Measurements from ENCODE around the gene BUD31. TPM values are rescaled to one million over a fixed set of nuclear protein-coding genes. Genes with fewer than 3 reads are reported as not detected.

BUD31 gene
- total RNA-seq, 1 donor from 2014 or later = 73.4 TPM

DNA sequence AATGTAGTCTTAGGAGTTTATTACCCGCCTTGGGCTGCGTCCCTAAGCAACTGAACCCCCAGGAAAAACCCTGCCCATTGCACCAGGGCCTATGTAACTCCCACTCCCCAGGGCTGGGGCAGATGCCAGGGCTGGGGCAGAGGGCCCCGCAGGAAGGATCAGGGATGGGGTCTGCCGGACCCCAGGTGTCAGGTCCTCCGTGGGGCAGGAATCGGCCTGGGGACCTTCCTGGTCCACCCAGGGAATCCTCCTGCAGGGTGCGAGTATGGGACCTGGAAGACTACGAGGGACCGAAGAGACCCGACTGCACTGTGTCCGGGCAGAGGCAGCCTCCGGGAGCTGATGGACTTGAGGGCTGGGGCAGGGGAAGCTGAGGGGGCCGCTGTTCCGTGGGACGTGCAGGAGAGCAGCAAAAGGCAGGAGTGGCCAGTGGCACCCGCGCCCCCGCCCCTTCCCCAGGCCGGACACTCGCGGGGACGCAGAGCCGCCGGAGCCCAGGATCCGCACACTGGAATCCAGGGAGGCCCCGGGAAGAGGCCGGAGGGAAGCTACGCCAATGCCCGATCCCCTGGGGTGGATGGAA is 59.7 kb downstream of the BUD31 start:
- TF ChIP-seq, protein P1, sequence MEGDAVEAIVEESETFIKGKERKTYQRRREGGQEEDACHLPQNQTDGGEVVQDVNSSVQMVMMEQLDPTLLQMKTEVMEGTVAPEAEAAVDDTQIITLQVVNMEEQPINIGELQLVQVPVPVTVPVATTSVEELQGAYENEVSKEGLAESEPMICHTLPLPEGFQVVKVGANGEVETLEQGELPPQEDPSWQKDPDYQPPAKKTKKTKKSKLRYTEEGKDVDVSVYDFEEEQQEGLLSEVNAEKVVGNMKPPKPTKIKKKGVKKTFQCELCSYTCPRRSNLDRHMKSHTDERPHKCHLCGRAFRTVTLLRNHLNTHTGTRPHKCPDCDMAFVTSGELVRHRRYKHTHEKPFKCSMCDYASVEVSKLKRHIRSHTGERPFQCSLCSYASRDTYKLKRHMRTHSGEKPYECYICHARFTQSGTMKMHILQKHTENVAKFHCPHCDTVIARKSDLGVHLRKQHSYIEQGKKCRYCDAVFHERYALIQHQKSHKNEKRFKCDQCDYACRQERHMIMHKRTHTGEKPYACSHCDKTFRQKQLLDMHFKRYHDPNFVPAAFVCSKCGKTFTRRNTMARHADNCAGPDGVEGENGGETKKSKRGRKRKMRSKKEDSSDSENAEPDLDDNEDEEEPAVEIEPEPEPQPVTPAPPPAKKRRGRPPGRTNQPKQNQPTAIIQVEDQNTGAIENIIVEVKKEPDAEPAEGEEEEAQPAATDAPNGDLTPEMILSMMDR (IDR thresholded peaks at IDR 0.05; ENCODE audit: unreplicated experiment) = no peak
- Mint-ChIP-seq H3K27ac (ENCODE audit: unreplicated experiment) (no peak overlapping the region), H3K27me3 (ENCODE audit: unreplicated experiment) (peaks cover 9% of the 10 kb centered on the region), H3K9me3 (ENCODE audit: unreplicated experiment) (no peaks in the 10 kb centered on the region), H3K4me1 (ENCODE audit: unreplicated experiment) (peaks cover 17% of the 10 kb centered on the region), H3K36me3 (ENCODE audit: low read depth, unreplicated experiment) (peaks cover 13% of the 10 kb centered on the region), H3K4me3 (ENCODE audit: unreplicated experiment) (no peak overlapping the region)
- DNase-seq (ENCODE audit: low spot score) = no peak

Other genes with a start within 250 kb of the BUD31 start
- not detected for gene KPNA7, start 200.9 kb upstream of the BUD31 start, total RNA-seq (ENCODE audit: unreplicated experiment)
- not detected for gene MYH16, start 136.1 kb upstream of the BUD31 start, total RNA-seq (ENCODE audit: unreplicated experiment)
- 196 TPM for gene ARPC1A, start 83.1 kb upstream of the BUD31 start, total RNA-seq (ENCODE audit: unreplicated experiment)
- gene ARPC1B, start 34.2 kb upstream of the BUD31 start, total RNA-seq (ENCODE audit: unreplicated experiment) = 124 TPM
- 107 TPM for gene PDAP1, start 372 bp upstream of the BUD31 start, total RNA-seq (ENCODE audit: unreplicated experiment)
- 7.1 TPM for gene PTCD1, start 29.8 kb downstream of the BUD31 start, total RNA-seq (ENCODE audit: unreplicated experiment)
- 40.5 TPM for gene CPSF4, start 30.0 kb downstream of the BUD31 start, total RNA-seq (ENCODE audit: unreplicated experiment)
- gene ATP5MF, start 57.2 kb downstream of the BUD31 start, total RNA-seq (ENCODE audit: unreplicated experiment) = 281 TPM
- 17.1 TPM for gene ZNF789, start 63.9 kb downstream of the BUD31 start, total RNA-seq (ENCODE audit: unreplicated experiment)
- 24.6 TPM for gene ZNF394, start 91.3 kb downstream of the BUD31 start, total RNA-seq (ENCODE audit: unreplicated experiment)
- 17.8 TPM for gene ZKSCAN5, start 95.7 kb downstream of the BUD31 start, total RNA-seq (ENCODE audit: unreplicated experiment)
- 6.8 TPM for gene FAM200A, start 143.1 kb downstream of the BUD31 start, total RNA-seq (ENCODE audit: unreplicated experiment)
- 36.3 TPM for gene ZNF655, start 149.7 kb downstream of the BUD31 start, total RNA-seq (ENCODE audit: unreplicated experiment)
- gene TMEM225B, start 189.3 kb downstream of the BUD31 start, total RNA-seq (ENCODE audit: unreplicated experiment) = 0.46 TPM
- gene ZSCAN25, start 208.0 kb downstream of the BUD31 start, total RNA-seq (ENCODE audit: unreplicated experiment) = 23.8 TPM

Measured in endothelial cell (in vitro differentiated cells).